DOHH2 (cell line): ENCODE measurements around the gene PMFBP1.

Experiments used
- H3F3A ChIP-seq: fragments of 200-600 bp; sonication (generic), shearing (Covaris generic); 2 replicates; pipeline ENCODE4 v1.6.0; 2016; ENCODE audit warnings: antibody characterized with exemption, mild to moderate bottlenecking; ENCODE audit not compliant: control insufficient read depth, insufficient read depth
- H3K27ac ChIP-seq: fragments of 200-600 bp; sonication (generic); 2 replicates; pipeline ENCODE4 v1.5.1; 2014; ENCODE audit warnings: low read depth, mild to moderate bottlenecking, low read length, moderate library complexity
- H3K27me3 ChIP-seq: fragments of 200-600 bp; sonication (generic); 2 replicates; pipeline ENCODE4 v1.6.1; 2014; ENCODE audit warnings: mild to moderate bottlenecking, low read length, mixed read lengths; ENCODE audit not compliant: control insufficient read depth
- H3K36me3 ChIP-seq: fragments of 200-600 bp; sonication (generic); 2 replicates; pipeline ENCODE4 v1.6.1; 2014; ENCODE audit warnings: mild to moderate bottlenecking, low read length, moderate library complexity, mixed read lengths; ENCODE audit not compliant: control insufficient read depth
- H3K4me1 ChIP-seq: fragments of 200-600 bp; sonication (generic); 2 replicates; pipeline ENCODE4 v1.6.1; 2014; ENCODE audit warnings: mild to moderate bottlenecking, low read length, mixed read lengths; ENCODE audit not compliant: control insufficient read depth
- H3K4me2 ChIP-seq: fragments of 200-600 bp; sonication (generic); 2 replicates; pipeline ENCODE4 v1.6.0; 2014; ENCODE audit warnings: mild to moderate bottlenecking, low read length, moderate library complexity
- H3K4me3 ChIP-seq: fragments of 200-600 bp; sonication (generic); 2 replicates; pipeline ENCODE4 v1.5.1; 2014; ENCODE audit warnings: mild to moderate bottlenecking, low read length, mixed read lengths
- H3K79me2 ChIP-seq: fragments of 200-600 bp; sonication (generic); 2 replicates; pipeline ENCODE4 v1.6.1; 2014; ENCODE audit warnings: mild to moderate bottlenecking, low read length, mixed read lengths; ENCODE audit not compliant: control insufficient read depth
- H3K9me2 ChIP-seq: fragments of 200-600 bp; sonication (generic); replicated peaks from 2 replicates; pipeline ENCODE4 v1.6.1; 2014; ENCODE audit warnings: mild to moderate bottlenecking, low read length, mixed read lengths; ENCODE audit not compliant: control insufficient read depth
- H3K9me3 ChIP-seq: fragments of 200-600 bp; sonication (generic); 2 replicates; pipeline ENCODE4 v1.6.1; 2014; ENCODE audit warnings: antibody characterized with exemption, low read length, mixed read lengths; ENCODE audit not compliant: control insufficient read depth, insufficient read depth
- H4K20me1 ChIP-seq: fragments of 200-600 bp; sonication (generic); 2 replicates; pipeline ENCODE4 v1.6.0; 2014; ENCODE audit warnings: low read depth, mild to moderate bottlenecking, antibody characterized with exemption, low read length, moderate library complexity; ENCODE audit not compliant: control insufficient read depth, insufficient read depth
- CTCF ChIP-seq: fragments of 200-600 bp; sonication (generic); IDR thresholded peaks from one replicate; pipeline ENCODE4 v1.5.1; 2014; ENCODE audit warnings: antibody characterized with exemption, mild to moderate bottlenecking, low read depth, low read length; ENCODE audit not compliant: poor library complexity, severe bottlenecking
- EZH2phosphoT487 ChIP-seq: fragments of 200-600 bp; sonication (generic); IDR thresholded peaks from 2 replicates; pipeline ENCODE4 v1.6.1; 2017; ENCODE audit warnings: borderline replicate concordance, mild to moderate bottlenecking, antibody characterized with exemption, low read length, moderate library complexity, mixed read lengths

PMFBP1 gene

GRCh38 chr16:72092832-72093447 lies 79.0 kb downstream of the PMFBP1 start:
- Histone ChIP-seq H3K4me2 (peak overlapping the region; percentile 86), H4K20me1 (0 out of 2 replicates have a peak, but pooled peaks cover 4% of the 10 kb centered on the region), H3F3A (no peaks in the 10 kb centered on the region), H3K4me3 (peak overlapping the region; percentile 80), H3K9me2 (no peaks in the 10 kb centered on the region), H3K79me2 (peaks cover 56% of the 10 kb centered on the region), H3K36me3 (peaks cover 47% of the 10 kb centered on the region), H3K9me3 (no peaks in the 10 kb centered on the region), H3K27ac (peak overlapping the region; percentile 11; the same call in 1 of the 2 replicates), H3K4me1 (peaks cover 20% of the 10 kb centered on the region), H3K27me3 (no peaks in the 10 kb centered on the region)
- TF ChIP-seq CTCF (no peak), EZH2phosphoT487 (no peak)

GRCh38 chr16:72091217-72091616 lies 80.7 kb downstream of the PMFBP1 start:
- Histone ChIP-seq H3K4me3 (no peak overlapping the region), H3K27me3 (no peaks in the 10 kb centered on the region), H4K20me1 (0 out of 2 replicates have a peak, but pooled peaks cover 4% of the 10 kb centered on the region), H3K36me3 (peaks cover 42% of the 10 kb centered on the region), H3K4me1 (peaks cover 20% of the 10 kb centered on the region), H3K79me2 (peaks cover 52% of the 10 kb centered on the region), H3F3A (no peaks in the 10 kb centered on the region), H3K9me3 (no peaks in the 10 kb centered on the region), H3K4me2 (0 out of 2 replicates have a peak overlapping the region, but pooled peaks have one; percentile 86), H3K9me2 (no peaks in the 10 kb centered on the region), H3K27ac (no peak overlapping the region)
- TF ChIP-seq EZH2phosphoT487 = no peak
- TF ChIP-seq CTCF = no peak

- H3K36me3 ChIP-seq = peaks cover 51% of the 10 kb centered on the region
- H3K4me3 ChIP-seq = no peak overlapping the region
- H3K27me3 ChIP-seq = no peaks in the 10 kb centered on the region
- no peak overlapping the region for H3K4me2 ChIP-seq
- TF ChIP-seq EZH2phosphoT487 (no peak), CTCF (no peak)
- H3K9me2 ChIP-seq = no peaks in the 10 kb centered on the region
- no peak overlapping the region for H3K27ac ChIP-seq
- no peaks in the 10 kb centered on the region for H3K4me1 ChIP-seq
- H3K9me3 ChIP-seq = peaks cover 10% of the 10 kb centered on the region; the same call in 1 of the 2 replicates
- no peaks in the 10 kb centered on the region for H4K20me1 ChIP-seq
- H3F3A ChIP-seq = no peaks in the 10 kb centered on the region
- H3K79me2 ChIP-seq = no peaks in the 10 kb centered on the region
Observed at GRCh38 chr16:72085002-72085401, 87.0 kb downstream of the PMFBP1 start.
